Measurements from ENCODE around the gene TTC17.
"Not testable (repeated sequence)": the region's sequence is repeated elsewhere in the genome, so short reads cannot be mapped to it uniquely, and the experiment has no call there.

The TTC17 gene, protein sequence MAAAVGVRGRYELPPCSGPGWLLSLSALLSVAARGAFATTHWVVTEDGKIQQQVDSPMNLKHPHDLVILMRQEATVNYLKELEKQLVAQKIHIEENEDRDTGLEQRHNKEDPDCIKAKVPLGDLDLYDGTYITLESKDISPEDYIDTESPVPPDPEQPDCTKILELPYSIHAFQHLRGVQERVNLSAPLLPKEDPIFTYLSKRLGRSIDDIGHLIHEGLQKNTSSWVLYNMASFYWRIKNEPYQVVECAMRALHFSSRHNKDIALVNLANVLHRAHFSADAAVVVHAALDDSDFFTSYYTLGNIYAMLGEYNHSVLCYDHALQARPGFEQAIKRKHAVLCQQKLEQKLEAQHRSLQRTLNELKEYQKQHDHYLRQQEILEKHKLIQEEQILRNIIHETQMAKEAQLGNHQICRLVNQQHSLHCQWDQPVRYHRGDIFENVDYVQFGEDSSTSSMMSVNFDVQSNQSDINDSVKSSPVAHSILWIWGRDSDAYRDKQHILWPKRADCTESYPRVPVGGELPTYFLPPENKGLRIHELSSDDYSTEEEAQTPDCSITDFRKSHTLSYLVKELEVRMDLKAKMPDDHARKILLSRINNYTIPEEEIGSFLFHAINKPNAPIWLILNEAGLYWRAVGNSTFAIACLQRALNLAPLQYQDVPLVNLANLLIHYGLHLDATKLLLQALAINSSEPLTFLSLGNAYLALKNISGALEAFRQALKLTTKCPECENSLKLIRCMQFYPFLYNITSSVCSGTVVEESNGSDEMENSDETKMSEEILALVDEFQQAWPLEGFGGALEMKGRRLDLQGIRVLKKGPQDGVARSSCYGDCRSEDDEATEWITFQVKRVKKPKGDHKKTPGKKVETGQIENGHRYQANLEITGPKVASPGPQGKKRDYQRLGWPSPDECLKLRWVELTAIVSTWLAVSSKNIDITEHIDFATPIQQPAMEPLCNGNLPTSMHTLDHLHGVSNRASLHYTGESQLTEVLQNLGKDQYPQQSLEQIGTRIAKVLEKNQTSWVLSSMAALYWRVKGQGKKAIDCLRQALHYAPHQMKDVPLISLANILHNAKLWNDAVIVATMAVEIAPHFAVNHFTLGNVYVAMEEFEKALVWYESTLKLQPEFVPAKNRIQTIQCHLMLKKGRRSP

GRCh38 chr11:43358801-43359421 lies at the start of gene TTC17:
Gene TTC17, plus strand, starts transcription at chr11:43358920. Its CDS starts 35 bp downstream, at chr11:43358955.
- DNase-seq = peak; percentile 95

DNA sequence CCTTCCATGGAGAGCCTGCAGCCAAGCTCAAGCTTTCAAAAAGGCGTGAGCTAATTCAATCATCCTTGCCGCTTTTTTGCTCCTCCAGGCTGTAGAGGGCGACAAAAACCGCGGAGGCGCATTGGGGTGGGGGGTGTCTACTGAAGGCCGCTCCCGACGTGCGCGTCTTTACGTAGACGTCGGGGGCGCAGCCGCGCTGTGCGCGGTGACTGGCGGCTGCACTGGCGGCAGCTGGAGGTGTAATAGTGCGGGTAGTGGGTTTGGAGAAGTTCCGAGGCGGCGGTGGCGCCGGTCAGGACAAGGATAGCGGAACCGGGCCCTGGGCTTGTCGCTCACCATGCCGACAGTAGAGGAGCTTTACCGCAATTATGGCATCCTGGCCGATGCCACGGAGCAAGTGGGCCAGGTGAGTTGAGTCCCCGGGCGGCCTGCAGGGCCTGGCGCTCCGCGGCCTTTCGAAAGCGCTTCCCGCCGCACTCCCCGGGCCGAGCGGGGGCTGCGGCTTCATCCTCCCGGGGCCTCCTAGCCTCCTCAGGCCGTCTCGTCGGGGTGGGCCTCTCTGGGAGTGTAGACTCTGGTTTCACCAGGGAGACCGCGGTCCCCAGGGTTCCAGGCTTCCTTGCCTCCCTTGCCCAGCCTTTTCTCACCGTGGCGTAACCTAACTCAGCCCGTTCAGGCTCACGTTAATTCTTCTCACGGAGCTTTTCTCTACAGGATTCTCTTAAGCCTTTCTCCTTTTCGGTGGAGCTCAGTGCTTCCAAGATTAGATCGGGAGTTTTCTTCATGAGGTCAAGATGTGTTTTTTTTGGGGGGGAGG lies 46.7 kb upstream of the TTC17 start, which contains the start of gene API5:
Gene API5, plus strand, starts transcription at position 206 of the 817 bp plus-strand sequence. Its CDS starts 132 bp downstream, at position 338.
- peak; percentile 93 for DNase-seq

- no peak for DNase-seq
Observed at GRCh38 chr11:43315966-43316365, 42.8 kb upstream of the TTC17 start.

- no peak for DNase-seq
Observed at GRCh38 chr11:43316451-43316850, 42.3 kb upstream of the TTC17 start.

DNA sequence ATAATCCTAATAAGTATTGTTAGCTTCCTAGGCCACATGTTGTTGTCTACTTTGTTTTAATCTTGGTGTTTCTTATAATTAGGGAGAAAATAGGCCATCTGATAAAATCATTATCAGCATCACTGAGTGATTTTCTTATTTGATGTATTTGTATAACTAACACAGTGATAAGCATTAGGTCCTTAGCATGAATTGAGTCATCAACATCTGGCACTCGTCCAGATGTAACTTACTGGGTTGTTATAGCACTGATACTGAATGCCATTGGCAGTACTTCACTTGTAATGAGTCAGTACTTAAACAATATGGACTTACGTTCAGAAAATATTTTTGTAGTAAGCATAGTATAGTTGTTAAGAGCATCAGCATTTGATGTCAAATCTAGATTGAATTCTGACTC lies 30.7 kb upstream of the TTC17 start:
- DNase-seq = no peak

DNA sequence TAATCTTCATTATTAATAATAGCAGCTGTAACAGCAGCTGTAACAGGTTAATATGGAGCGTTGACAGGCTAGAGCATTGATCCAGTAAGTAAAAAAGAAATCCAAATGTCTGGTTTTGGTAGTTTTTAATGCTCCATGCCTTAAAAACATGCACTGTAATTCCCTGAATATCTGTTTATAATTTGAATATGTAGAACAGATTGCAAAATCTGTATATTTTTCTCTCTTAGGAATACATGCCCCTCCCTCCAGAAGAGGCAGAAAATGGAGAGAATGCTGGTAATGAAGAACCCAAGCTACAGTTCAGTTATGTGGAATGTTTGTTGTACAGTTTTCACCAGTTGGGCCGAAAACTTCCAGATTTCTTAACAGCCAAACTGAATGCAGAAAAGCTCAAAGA lies 30.2 kb upstream of the TTC17 start:
- no peak for DNase-seq

DNA sequence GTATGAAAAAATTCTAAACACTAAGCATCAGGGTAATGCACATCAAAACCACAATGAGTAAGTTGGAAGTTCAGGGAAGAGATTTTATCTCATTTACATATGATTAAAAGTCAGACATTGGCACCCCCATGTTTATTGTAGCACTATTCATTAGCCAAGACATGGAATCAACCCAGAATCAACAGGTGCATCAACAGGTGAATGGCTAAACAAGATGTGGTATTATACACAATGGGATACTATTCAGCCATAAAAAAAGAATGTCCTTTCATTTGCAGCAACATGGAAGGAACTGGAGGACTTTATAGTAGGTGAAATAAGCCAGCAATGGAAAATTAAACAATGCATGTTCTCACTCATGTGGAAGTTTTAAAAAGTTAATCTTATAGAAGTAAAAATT lies 17.6 kb upstream of the TTC17 start:
- no peak for DNase-seq

- DNase-seq = not testable (repeated sequence)
Observed at GRCh38 chr11:43351426-43351825, 7.3 kb upstream of the TTC17 start.

GRCh38 chr11:43354311-43354710 lies 4.4 kb upstream of the TTC17 start:
- DNase-seq = no peak

- no peak for DNase-seq
Observed at GRCh38 chr11:43356336-43356735, 2.4 kb upstream of the TTC17 start.

DNA sequence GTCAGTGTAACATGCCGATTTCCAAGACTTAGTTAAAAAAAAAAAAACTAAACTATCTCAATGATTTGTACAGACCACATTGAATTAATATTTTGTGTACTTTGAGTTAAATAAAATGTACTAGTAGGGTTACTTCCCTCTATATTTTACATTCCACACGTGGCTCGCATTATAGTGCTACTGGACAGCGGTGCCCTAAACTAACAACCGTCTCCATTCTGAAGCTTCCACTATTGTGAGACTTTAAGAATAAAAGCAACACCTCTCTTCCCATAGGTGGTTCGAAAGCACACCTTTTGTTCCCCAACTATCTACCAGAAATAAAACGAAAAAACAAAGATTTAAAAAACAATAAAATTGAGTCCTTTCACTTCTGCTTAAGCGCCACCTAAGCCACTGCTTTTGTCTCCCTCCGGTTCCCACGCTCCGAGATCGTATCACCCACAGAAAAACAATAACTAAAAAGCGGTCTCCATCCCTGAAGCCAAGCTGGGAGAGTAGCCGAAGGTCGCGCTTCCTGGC lies 380 bp upstream of the TTC17 start:
- DNase-seq = no peak

- no peak for DNase-seq
Observed at GRCh38 chr11:43359422-43359818, 700 bp downstream of the TTC17 start.

GRCh38 chr11:43360361-43361032 lies 1.8 kb downstream of the TTC17 start:
- no peak for DNase-seq

GRCh38 chr11:43366677-43367076 lies 8.0 kb downstream of the TTC17 start:
- no peak for DNase-seq

- DNase-seq = no peak
Observed at GRCh38 chr11:43367382-43368178, 8.9 kb downstream of the TTC17 start.

DNA sequence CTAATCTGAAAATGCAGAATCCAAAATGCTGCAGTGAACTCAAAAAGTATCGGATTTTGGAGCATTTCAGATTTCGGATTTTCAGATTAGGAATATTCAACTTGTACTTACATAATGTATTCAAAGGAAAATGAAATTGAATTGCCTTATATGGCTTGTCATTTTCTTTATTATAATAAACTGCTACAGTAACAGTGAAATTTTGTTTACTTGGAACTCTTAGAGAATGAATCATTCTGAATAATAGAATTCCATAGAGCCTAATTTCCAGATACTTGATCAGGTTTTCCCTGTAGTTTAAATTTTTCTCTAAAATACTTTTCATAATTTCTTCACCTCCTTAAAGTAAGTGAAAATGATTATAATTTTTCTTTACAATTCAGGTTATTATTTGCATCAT lies 17.3 kb downstream of the TTC17 start:
- no peak for DNase-seq

DNA sequence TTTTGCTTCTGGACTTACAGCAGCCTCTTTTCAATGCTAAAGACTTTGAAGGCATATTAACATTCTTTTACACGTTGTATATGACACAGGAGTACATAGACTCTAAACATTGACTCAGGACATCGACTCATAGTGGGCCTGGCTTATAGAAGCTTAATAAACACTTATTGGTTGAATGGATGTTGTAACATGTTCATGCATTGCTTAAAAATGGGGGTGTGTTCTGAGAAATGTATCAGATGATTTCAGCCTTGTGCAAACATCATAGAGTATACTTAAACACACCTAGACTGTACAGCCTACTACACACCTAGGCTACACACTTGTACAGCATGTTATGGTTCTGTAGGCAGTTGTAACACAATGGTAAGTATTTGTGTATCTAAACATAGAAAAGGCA lies 17.9 kb downstream of the TTC17 start:
- DNase-seq = no peak

DNA sequence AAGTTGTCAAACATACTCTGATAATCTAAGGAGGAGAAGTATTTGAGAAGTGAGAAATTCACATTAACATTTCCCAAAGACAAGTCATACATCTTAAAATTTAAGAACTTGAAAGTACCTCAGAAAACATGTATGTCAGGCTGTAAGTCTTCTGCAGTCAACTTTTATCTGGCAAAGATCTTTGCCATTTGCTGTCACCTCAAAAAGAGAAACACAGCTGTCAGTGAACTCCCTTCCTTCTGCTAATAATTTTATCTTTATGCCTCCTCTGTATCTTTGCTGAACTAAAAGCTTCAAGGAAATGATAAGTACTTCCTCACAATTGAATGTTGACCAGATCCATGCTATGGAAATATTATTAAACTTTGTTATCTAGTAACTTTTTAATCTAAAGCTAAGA lies 18.7 kb downstream of the TTC17 start:
- no peak for DNase-seq

DNA sequence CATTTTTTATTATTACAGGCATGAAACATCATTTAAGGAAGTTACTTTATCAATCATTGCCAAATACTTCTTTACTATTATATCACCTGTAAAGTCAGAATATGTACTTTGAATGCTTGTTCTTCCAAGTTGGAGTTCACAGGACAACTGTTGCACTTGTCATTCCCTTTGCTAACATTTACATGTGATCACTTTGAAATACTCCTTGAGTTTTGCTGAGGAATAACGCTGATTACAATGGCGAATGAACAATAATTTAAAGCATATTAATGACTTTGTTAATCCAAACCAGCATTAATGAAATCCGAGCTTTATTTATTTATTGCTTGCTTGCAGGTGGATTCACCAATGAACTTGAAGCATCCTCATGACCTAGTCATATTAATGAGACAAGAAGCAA lies 20.2 kb downstream of the TTC17 start:
- no peak for DNase-seq

- no peak for DNase-seq
Observed at GRCh38 chr11:43381802-43382201, 23.1 kb downstream of the TTC17 start.

Measured in activated naive CD4-positive, alpha-beta T cell treated with anti-CD3 and anti-CD28 coated beads, Interleukin-2, amount 50 U/mL, for 16 hours (primary cell).